Right ventricle myocardium superior (tissue), 1 donor: Measurements from ENCODE around the gene DNAJC27. TPM values are rescaled to one million over a fixed set of nuclear protein-coding genes. Genes with fewer than 3 reads are reported as not detected.

Source experiments
- ATAC-seq: fragments of 200-7000 bp; cut with Tn5 transposase; one replicate; pipeline ENCODE4 v1.9.1; 2020; ENCODE audit warnings: mild to moderate bottlenecking; ENCODE audit not compliant: poor library complexity
- DNase-seq: peaks from one replicate; pipeline ENCODE4 v3.0.0-alpha.2; 2020
- intact Hi-C: fragments of 100-400 bp; cut with DNase I; formaldehyde crosslinking; loops from one replicate; pipeline ENCODE4 v1.11.2; 2022
- total RNA-seq: library from RNA; stranded (reverse); fragmentation: NEBNext Ultra II Directional; extraction: Animal tissue kit (Norgen Biotek cat#: 25700); gene quantifications from one replicate; pipeline ENCODE4 v1.2.1, GENCODE V29; 2021
- donor health status: DM: no; HTN: yes; CAD: no; lungs with severe emphysema.

DNAJC27 gene
- total RNA-seq, 1 donor from 2014 or later = 8.5 TPM

DNA sequence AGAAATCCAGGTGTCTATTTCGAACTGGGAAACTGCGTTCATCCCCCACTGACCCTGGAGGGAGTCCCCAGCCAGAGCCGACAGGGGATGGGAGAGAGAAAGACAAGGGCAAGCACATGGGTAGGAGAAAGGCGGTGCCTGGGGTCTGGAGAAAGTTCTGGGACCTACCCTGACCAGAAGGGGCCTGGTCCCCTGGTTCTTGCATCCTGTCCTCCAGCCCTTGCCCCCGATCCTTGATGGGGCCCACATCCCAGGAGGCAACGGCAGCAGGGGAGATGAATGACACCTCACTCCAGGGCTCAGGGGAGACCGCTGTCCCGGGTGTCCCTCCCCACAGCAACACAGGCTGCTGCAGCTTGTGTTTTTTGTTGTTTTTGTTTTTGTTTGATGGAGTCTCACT lies 56.6 kb downstream of the DNAJC27 start:
- intact Hi-C loops = no loop called here
- no peak for ATAC-seq
- no peak for DNase-seq

DNA sequence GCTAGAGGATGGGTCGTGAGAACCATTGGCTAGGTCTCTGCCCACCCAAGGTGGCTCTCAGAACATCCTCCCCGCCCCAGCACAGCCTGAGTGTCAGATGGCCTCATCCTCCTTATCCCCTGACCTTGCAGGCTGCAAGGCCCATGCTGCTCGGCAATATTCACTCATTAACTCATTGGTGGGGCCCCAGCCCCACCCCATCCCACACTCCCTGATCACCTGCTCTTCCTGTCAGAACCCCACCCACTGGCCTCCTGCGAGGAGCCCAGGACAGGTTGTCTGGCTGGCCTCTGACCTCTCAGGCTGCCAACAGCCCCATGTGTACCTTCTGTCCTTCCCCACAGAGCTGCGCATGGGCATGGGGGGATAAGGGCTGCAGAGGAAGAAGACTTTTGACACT lies 57.0 kb downstream of the DNAJC27 start:
- ATAC-seq (no peak), DNase-seq (no peak)
- intact Hi-C loops = no loop called here

DNA sequence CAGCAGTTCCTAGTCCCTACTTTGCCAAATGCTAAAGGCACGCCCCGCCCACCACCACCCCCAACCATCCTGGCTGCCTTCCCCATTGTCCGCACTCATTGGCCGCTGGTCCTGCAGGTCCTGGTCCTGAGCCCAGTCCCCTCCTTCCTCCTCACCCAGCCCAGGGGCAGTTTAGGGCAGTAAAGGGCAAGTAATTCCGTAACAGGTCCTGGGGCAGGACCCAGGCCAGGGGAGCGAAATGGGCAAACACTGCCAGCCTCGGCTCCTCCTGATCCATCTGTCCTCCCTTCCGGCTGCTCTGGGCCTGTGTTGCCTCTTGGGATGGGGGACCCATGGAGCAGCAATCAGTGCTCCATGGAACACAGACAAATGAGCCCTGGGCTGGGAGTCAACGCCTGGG lies 57.8 kb downstream of the DNAJC27 start:
- ATAC-seq (no peak), DNase-seq (no peak)

DNA sequence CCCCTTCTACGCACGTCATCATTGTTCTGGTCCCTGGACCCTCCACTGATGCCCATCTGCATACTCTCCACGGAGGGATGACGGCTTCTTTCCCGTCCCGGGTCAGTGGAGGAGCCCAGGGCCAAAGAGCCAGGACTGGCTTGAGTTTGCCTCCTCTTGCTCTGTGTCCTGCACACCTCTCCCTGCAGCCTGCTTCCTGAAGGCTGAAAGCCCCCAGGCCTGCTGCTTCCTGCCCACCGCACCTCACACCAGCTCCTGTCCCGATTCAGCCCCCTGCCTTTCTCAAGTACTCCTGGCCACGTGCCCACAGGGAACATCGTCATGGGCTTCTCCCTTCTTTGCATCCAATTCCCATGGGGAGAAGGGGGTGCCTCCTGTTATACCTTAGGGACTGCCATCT lies 58.8 kb downstream of the DNAJC27 start:
- intact Hi-C loops = no loop called here
- ATAC-seq = no peak
- DNase-seq = no peak

More for the DNA sequence above, 57.8 kb downstream of the DNAJC27 start:
- intact Hi-C loops = no loop called here

- no peak for ATAC-seq
- no peak for DNase-seq
- intact Hi-C loops = no loop called here
These were observed 59.2 kb downstream of the DNAJC27 start for GRCh38 chr2:24912523-24912922.

- intact Hi-C loops = no loop called here
- no peak for ATAC-seq
- DNase-seq = no peak
These were observed 61.5 kb downstream of the DNAJC27 start for GRCh38 chr2:24910245-24910644.

DNA sequence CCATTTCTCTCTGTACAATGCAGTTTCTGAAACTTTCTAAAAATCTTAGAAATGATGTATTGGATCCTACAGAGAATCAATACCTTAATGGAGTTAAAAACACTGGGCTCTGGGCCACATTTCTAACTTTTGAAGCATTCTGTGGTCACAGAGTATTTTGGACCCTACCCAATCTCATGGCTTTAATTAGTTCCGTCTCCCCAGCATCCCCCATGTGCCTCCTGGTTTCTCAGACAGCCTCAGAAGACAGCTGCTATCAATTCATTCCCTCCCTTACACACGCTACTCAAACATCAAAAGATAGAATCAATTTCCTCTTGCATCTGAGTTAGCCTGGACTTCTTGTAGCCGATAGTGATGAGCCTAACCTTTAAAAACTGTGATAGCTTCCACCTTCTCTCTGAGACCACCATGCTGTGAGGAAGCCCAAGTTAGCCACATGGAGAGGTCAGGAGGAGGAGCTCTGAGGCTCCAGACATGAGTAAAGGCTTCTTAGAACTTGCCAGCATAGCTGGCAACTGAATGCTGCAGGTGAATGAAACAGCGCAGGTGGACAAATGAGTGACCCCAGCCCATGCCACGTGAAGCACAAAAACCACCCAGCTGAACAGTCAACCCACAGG lies 62.1 kb downstream of the DNAJC27 start:
- ATAC-seq (no peak), DNase-seq (no peak)
- intact Hi-C loops = no loop called here

- intact Hi-C loops = no loop called here
- no peak for ATAC-seq
- DNase-seq = no peak
These were observed 63.3 kb downstream of the DNAJC27 start for GRCh38 chr2:24908461-24908901.

DNA sequence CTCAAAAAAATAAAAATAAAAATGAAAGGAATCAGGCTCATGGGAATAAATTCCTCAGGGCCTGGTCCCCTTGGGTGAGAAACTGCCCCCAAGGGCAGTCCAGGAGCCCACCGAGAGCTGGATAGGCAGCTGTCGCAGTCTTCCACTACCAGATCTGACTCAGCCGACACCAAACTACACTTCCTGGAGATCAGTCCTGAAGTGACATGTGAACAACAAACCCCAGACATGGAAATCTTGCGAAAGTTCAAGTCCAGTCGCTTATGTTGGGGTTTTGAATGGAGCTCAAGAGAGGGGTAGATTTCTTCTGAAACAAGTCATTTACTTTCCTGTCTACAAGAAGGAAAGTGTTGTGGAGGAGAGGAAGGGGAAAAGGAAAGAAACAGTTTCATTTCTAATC lies 64.6 kb downstream of the DNAJC27 start:
- intact Hi-C loops = no loop called here
- DNase-seq (no peak), ATAC-seq (no peak)

DNA sequence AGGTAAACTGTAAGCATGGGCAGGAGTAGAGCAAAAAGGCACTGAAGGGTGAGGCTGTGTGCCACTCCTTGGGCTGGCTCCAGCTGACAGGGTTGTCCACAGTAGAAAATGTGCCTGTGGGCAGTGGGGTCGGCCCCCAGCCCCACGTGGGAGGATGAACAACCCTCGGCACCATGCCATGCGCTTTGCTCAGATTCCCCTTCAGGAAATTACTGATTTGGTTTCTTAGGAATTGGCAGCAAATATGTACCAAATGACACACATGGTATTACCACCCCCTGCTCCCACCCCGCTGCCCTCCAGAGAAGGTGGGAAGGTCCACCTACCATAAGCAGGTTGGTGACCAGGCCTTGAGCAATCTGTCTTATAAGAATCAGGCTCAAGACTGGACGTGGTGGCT lies 65.3 kb downstream of the DNAJC27 start:
- intact Hi-C loops = no loop called here
- DNase-seq (no peak), ATAC-seq (no peak)

DNA sequence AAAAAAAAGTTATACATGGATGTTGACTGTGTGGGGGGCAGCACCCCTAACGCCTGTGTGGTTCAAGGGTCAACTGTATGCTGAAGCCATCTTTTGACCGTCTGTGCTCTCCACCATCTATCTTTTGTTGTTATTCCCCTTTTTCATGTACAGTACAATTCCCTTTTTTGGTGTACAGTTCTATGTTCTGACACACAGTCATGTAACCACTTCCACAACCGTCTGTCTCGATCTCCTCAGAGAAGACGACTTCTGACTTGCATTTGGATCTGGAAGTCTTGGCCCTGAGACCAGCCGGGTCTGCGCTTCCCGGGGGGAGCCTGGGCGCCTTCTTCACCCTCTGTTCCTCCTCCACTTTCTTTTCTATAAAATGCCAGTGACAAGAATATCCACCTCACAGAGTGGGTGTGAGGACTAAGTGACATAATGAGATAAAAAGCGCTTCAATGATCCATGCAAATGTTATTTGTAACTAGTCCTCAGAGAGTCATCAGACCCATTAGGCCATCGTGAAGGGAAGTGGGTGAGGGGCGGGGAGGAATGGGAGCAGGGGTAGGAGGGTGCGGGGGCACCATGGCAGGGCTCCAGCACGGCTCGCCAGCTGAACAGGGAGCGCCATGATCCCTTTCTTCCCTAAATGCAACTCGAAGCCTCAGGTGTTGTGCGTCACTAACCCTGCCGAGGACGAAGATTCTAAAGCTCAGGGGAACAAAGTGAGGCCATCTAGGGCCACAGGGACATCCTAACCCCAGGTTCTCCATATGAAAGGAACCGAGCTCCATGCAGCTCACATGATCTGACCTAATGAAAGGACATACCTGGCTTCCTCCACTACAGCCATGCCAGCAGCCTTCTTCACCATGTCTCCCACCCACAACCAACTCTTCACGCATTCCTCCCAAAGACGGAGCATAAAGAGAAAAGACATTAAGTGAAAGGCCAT lies 68.3 kb downstream of the DNAJC27 start:
- intact Hi-C loops = no loop called here
- no peak for DNase-seq
- no peak for ATAC-seq

DNA sequence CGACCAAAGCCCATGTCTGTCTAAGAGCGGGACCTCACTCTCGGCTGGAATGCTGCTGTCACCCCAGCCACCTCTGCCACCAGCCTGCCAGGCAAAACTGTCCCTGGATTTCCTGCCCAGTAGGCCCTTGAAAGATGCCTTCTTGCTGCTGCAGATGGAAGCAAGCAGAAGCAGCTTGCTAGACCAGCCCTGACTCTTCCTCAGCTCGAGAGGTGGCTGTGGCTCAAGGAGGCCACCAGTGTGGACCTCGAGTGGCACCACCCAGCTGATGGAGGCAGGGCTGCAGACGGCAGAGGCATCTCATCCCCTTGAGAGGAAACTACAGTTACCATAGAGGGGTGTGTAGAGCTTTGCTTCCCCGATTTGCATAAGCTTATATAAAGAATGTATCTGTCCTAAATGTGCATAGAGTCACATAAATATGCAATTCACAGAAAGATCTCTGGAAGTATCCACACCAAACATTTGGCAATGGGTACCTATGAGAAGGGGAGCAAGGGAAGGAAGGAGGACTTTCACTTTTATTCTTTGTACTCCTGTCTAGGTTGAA lies 72.3 kb downstream of the DNAJC27 start:
- DNase-seq = no peak
- ATAC-seq = no peak
- intact Hi-C loops = no loop called here

DNA sequence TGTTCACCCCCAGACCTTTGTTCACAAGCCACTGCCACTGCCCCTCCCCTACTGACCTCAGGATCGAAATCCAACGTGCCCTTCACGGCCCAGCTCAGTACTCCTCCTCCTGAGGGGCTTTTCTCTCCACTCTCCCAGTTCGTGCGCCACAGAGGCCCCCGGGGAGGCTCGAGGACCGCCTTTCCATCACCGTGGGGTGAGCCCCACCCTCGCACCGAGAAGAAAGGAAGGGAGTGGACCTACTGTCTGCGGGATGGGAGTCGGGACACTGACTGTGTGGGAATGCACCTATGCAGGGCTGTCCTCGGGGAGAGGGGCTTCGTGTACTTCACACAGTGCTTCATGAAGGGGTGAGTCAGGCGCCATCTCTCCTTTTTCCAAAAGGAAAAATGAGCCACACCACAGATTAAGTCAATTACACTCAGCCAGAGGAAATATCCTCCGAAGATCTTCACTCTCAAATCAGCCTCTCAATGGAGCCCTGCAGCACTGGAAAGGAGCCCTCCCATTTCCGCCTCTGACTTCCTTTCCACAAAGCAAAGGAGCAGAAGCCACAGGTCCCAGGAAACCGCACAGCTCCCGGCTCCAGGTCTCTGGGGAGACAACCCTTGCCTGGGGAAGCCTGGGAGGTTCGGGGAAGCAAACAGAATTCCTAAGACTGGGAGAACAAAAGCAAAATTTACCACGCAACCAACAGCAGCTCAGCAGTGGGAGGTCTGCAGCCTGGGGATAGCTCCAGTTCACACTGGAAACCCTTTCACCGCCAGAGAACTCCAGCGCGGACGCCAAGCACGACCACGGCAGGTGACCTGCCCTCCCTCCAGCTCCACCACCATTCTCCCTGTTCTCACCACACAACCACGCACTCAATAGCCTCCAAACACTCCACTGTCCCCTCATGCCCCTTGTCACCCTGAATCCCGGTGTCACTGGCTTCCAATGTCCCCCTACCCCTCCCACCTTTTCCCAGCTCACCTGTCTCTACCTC lies 73.3 kb downstream of the DNAJC27 start:
- DNase-seq (no peak), ATAC-seq (peak; percentile 36)
- intact Hi-C loops = no loop called here

GRCh38 chr2:24894750-24895149 lies 77.0 kb downstream of the DNAJC27 start:
- DNase-seq = no peak
- intact Hi-C loops = no loop called here

DNA sequence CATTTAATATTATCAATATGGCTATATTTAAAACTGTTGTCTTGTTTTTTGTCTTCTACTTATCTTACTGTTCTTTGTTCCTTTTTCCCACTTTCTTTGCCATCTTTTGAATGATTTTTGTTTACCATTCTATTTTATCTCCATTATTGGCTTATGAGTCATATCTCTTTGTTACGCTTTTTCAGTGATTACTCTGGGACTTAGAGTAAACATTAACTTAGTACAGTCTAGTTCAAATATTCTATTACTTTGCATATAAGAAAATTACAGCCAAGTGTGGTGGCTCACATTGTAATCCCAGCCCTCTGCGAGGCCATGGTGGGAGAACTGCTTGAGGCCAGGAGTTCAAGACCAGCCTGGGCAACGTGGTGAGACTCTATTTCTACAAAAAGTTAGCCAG lies 77.8 kb downstream of the DNAJC27 start:
- intact Hi-C loops = no loop called here
- ATAC-seq (no peak), DNase-seq (no peak)

More at GRCh38 chr2:24894750-24895149, 77.0 kb downstream of the DNAJC27 start:
- no peak for ATAC-seq
